Smooth muscle cell (in vitro differentiated cells): ENCODE data around the gene APOB. TPM values are rescaled to one million over a fixed set of nuclear protein-coding genes. Genes with fewer than 3 reads are reported as not detected.

Source experiments
- DNase-seq: peaks from one replicate; lab custom pipeline; 2025; ENCODE audit not compliant: unreplicated experiment; lab: John Stamatoyannopoulos, UW
- H2AFZ ChIP-seq: fragments of 200-600 bp; sonication (generic); 2 replicates; pipeline ENCODE4 v1.6.0; 2016; ENCODE audit warnings: antibody characterized with exemption, low read depth, mild to moderate bottlenecking
- H3F3A ChIP-seq: fragments of 200-600 bp; sonication (generic); 2 replicates; pipeline ENCODE4 v1.6.0; 2017; ENCODE audit warnings: antibody characterized with exemption, low read depth
- H3K27ac ChIP-seq: fragments of 200-600 bp; sonication (generic); 2 replicates; pipeline ENCODE4 v1.5.1; 2016; ENCODE audit warnings: low read depth, mild to moderate bottlenecking
- H3K27me3 ChIP-seq: fragments of 200-600 bp; sonication (generic); 2 replicates; pipeline ENCODE4 v1.6.1; 2016; ENCODE audit warnings: low read depth, mild to moderate bottlenecking
- H3K36me3 ChIP-seq: fragments of 200-600 bp; sonication (generic); 2 replicates; pipeline ENCODE4 v1.5.1; 2016; ENCODE audit warnings: low read depth
- H3K4me1 ChIP-seq: fragments of 200-600 bp; sonication (generic); 2 replicates; pipeline ENCODE4 v1.5.1; 2016; ENCODE audit warnings: low read depth
- H3K4me2 ChIP-seq: fragments of 200-600 bp; sonication (generic); 2 replicates; pipeline ENCODE4 v1.6.0; 2016; ENCODE audit warnings: mild to moderate bottlenecking
- H3K4me3 ChIP-seq: fragments of 200-600 bp; sonication (generic); 2 replicates; pipeline ENCODE4 v1.5.1; 2016; ENCODE audit warnings: mild to moderate bottlenecking
- H3K79me2 ChIP-seq: fragments of 200-600 bp; sonication (generic); 2 replicates; pipeline ENCODE4 v1.6.0; 2016; ENCODE audit warnings: low read depth, mild to moderate bottlenecking
- H3K9ac ChIP-seq: fragments of 200-600 bp; sonication (generic); 2 replicates; pipeline ENCODE4 v1.6.0; 2016; ENCODE audit warnings: low read depth
- H3K9me3 ChIP-seq: fragments of 200-600 bp; sonication (generic); replicated peaks from 2 replicates; pipeline ENCODE4 v1.5.1; 2016; ENCODE audit warnings: low read depth
- H4K20me1 ChIP-seq: fragments of 200-600 bp; sonication (generic); 2 replicates; pipeline ENCODE4 v1.6.0; 2016; ENCODE audit warnings: low read depth
- CTCF ChIP-seq: fragments of 200-600 bp; sonication (generic); IDR thresholded peaks from 2 replicates; pipeline ENCODE4 v1.5.1; 2017; ENCODE audit warnings: borderline replicate concordance, mild to moderate bottlenecking, antibody characterized with exemption; ENCODE audit not compliant: insufficient read depth, poor library complexity, severe bottlenecking
- WGBS: methylation state at CpG from one replicate; pipeline ENCODE4 v1.1.7; 2016; ENCODE audit warnings: low lambda C conversion rate; 5-methylcytosine and 5-hydroxymethylcytosine counted together
- polyA plus RNA-seq: library from polyadenylated mRNA; unstranded; fragments of >200 nt; fragmentation: Nextera tagmentation; extraction: Ambion mirVana; gene quantifications from 2 replicates; pipeline ENCODE4 v1.2.1, GENCODE V29; 2016
- total RNA-seq: library from RNA; depleted of rRNA; stranded (reverse); fragments of >200 nt; gene quantifications from 2 replicates; pipeline ENCODE4 v1.2.3, GENCODE V29; 2014

APOB gene
- total and polyA plus RNA-seq, 2 experiments from 2014 or later: under 0.01 to 0.09 TPM

GRCh38 chr2:21002814-21003192, 41.1 kb downstream of the APOB start:
- Histone ChIP-seq H3K27me3 (peaks cover 9% of the 10 kb centered on the region), H2AFZ (no peak overlapping the region), H3F3A (no peaks in the 10 kb centered on the region), H3K4me3 (no peak overlapping the region), H3K27ac (no peak overlapping the region), H3K36me3 (no peaks in the 10 kb centered on the region), H3K9ac (no peak overlapping the region), H3K4me1 (no peaks in the 10 kb centered on the region), H3K79me2 (no peaks in the 10 kb centered on the region), H3K9me3 (no peaks in the 10 kb centered on the region), H3K4me2 (no peak overlapping the region), H4K20me1 (no peaks in the 10 kb centered on the region)
- DNase-seq: no peak
- 77% methylated on average over 4 of the region's 4 CpGs for WGBS
- no peak for TF ChIP-seq CTCF

DNA sequence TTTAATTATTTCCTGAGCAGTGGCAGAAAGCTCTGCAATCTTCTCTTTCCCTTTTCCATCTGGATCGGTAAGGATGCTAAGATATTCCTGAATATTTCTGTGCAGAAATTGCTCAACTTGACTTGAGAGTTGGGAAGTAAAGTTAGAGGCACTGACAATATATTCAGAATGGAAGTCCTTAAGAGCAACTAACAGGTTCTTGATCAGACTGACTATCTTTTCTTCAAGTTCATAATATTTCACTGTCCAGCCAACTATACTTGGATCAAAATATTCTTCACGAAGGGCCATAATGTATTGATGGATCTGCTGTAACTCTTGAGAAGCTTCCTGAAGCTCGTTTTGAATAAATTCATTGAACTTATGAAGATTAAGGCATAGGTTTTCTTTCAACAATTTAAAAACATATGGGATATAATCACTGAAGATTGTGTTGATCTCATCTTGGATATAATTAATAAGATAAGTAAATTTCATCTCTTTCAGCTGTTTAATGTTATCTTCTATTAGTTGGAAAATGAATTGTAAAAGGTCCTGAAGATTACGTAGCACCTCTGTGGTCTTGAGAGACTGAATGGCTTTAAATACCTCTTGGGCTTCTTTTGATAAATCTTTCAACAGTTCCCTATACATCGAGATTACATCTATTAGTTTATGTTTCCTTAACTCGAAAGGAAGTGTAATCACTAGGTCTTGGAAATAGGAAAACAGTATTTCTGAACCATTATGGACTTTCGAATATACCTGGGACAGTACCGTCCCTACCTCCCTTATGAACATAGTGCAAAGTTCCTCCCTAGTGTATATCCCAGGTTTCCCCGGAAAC, 41.7 kb downstream of the APOB start:
- H2AFZ ChIP-seq: no peak overlapping the region
- TF ChIP-seq CTCF: no peak
- no peaks in the 10 kb centered on the region for H3K36me3 ChIP-seq
- no peaks in the 10 kb centered on the region for H3F3A ChIP-seq
- H3K9ac ChIP-seq: no peak overlapping the region
- 87% methylated on average over 9 of the region's 9 CpGs for WGBS
- no peak overlapping the region for H3K4me2 ChIP-seq
- H3K4me1 ChIP-seq: no peaks in the 10 kb centered on the region
- no peaks in the 10 kb centered on the region for H4K20me1 ChIP-seq
- H3K27me3 ChIP-seq: peaks cover 9% of the 10 kb centered on the region
- no peak for DNase-seq
- no peaks in the 10 kb centered on the region for H3K79me2 ChIP-seq
- H3K27ac ChIP-seq: no peak overlapping the region
- no peak overlapping the region for H3K4me3 ChIP-seq
- no peaks in the 10 kb centered on the region for H3K9me3 ChIP-seq

- Histone ChIP-seq H3K4me2 (no peak overlapping the region), H3K9ac (no peak overlapping the region), H3K27me3 (peaks cover 9% of the 10 kb centered on the region), H3K36me3 (no peaks in the 10 kb centered on the region), H3K27ac (no peak overlapping the region), H3K4me1 (no peaks in the 10 kb centered on the region), H4K20me1 (no peaks in the 10 kb centered on the region), H3K9me3 (no peaks in the 10 kb centered on the region), H3K4me3 (no peak overlapping the region), H3F3A (no peaks in the 10 kb centered on the region), H2AFZ (no peak overlapping the region), H3K79me2 (no peaks in the 10 kb centered on the region)
- DNase-seq: no peak
- WGBS: 82% methylated on average over 4 of the region's 4 CpGs
- TF ChIP-seq CTCF: no peak
These were observed 42.5 kb downstream of the APOB start for GRCh38 chr2:21001225-21001946.
